A673 (cell line): ENCODE data around the gene VAMP2.

Source experiments
- CTCF ChIP-seq: fragments of 300-800, 200-600 bp; sonication (generic); conservative IDR thresholded peaks from 2 replicates; pipeline ENCODE4 v1.5.1; 2017; ENCODE audit warnings: low read depth, mild to moderate bottlenecking, antibody characterized with exemption, low read length, moderate library complexity, mixed read lengths
- EZH2 ChIP-seq: fragments of 200-600 bp; sonication (generic); IDR thresholded peaks from 2 replicates; pipeline ENCODE4 v1.6.1; 2017; ENCODE audit warnings: borderline replicate concordance, low read depth, mild to moderate bottlenecking, mixed read lengths, antibody characterized with exemption, low read length; ENCODE audit not compliant: poor library complexity, severe bottlenecking

- TF ChIP-seq CTCF (no peak), EZH2 (no peak)
Measured at GRCh38 chr17:8206536-8206935, 43.8 kb upstream of the VAMP2 start.
